BJ (cell line): ENCODE measurements around the gene ACOX2. TPM values are rescaled to one million over a fixed set of nuclear protein-coding genes. Genes with fewer than 3 reads are reported as not detected.

Experiments
- CTCF ChIA-PET: fragments of 350-600 bp; formaldehyde crosslinking; extraction: SDS; loops from one replicate; lab custom pipeline; 2021; ENCODE audit warnings: antibody characterized with exemption, inconsistent platforms; lab: Yijun Ruan, JAX
- POLR2A ChIA-PET: fragments of 300-600 bp; sonication (Branson Sonifier 250); formaldehyde crosslinking; extraction: SDS; loops from one replicate; lab custom pipeline; 2021; ENCODE audit warnings: antibody characterized with exemption; lab: Charles Lee
- DNase-seq: peaks from one replicate; pipeline ENCODE4 v3.0.0-alpha.2; 2011; ENCODE audit warnings: low read depth
- H3K27me3 ChIP-seq: 2 replicates; pipeline ENCODE4 v1.6.0; 2011; ENCODE audit warnings: low read length; ENCODE audit not compliant: control insufficient read depth, insufficient read depth
- H3K36me3 ChIP-seq: 2 replicates; pipeline ENCODE4 v1.5.1; 2011; ENCODE audit warnings: low read length; ENCODE audit not compliant: control insufficient read depth, insufficient read depth
- H3K4me3 ChIP-seq: 2 replicates; pipeline ENCODE4 v1.5.1; 2011; ENCODE audit warnings: low read depth, mild to moderate bottlenecking, control low read depth, low read length
- CTCF ChIP-seq: IDR thresholded peaks from 2 replicates; pipeline ENCODE4 v1.5.1; 2011; ENCODE audit warnings: low read depth, mild to moderate bottlenecking, control low read depth, inconsistent platforms, low read length, moderate library complexity; ENCODE audit not compliant: insufficient read depth
- polyA plus RNA-seq: library from polyadenylated mRNA; depleted of rRNA; stranded (reverse); fragments of >200 nt; gene quantifications from 2 replicates; pipeline ENCODE4 v1.2.3, GENCODE V29; 2011

The ACOX2 gene
- polyA plus RNA-seq, 1 experiment: 39.6 TPM

- no peak for DNase-seq
- Histone ChIP-seq H3K36me3 (no peaks in the 10 kb centered on the region; the same call in 1 of the 2 replicates), H3K4me3 (no peak overlapping the region), H3K27me3 (no peaks in the 10 kb centered on the region)
- CTCF ChIA-PET: interaction anchor here (0.9 to 2.5 kb wide), 5 partner anchors 31 to 189 kb away, joined by 3 to 6 read pairs (median 4); partner anchors contain the start of genes HTD2 and RPP14
- POLR2A ChIA-PET: interaction anchor here (0.7 kb wide), 1 partner anchor 346 kb away, joined by 4 read pairs; no protein-coding TSS in a partner anchor
- TF ChIP-seq CTCF: no peak
Measured at GRCh38 chr3:58495101-58495500, 41.9 kb downstream of the ACOX2 start.

- H3K4me3 ChIP-seq: no peak overlapping the region
- POLR2A ChIA-PET: no interaction called here
- no peak for DNase-seq
- TF ChIP-seq CTCF: no peak
- H3K36me3 ChIP-seq: no peaks in the 10 kb centered on the region
- CTCF ChIA-PET: interaction anchor here (0.9 to 2.5 kb wide), 4 partner anchors 30 to 64 kb away, joined by 3 to 6 read pairs (median 4); no protein-coding TSS in a partner anchor
- no peaks in the 10 kb centered on the region for H3K27me3 ChIP-seq
Measured at GRCh38 chr3:58494107-58494506, 42.9 kb downstream of the ACOX2 start.

- POLR2A ChIA-PET: no interaction called here
- H3K27me3 ChIP-seq: no peaks in the 10 kb centered on the region; the same call in 1 of the 2 replicates
- TF ChIP-seq CTCF: no peak
- no peak for DNase-seq
- H3K4me3 ChIP-seq: peak overlapping the region; percentile 78
- H3K36me3 ChIP-seq: no peaks in the 10 kb centered on the region
- CTCF ChIA-PET: interaction anchor here (0.6 to 2.9 kb wide), 17 partner anchors 8 to 186 kb away, joined by 3 to 15 read pairs (median 5); partner anchors contain the start of genes ACOX2, HTD2, PDHB and PXK
Measured at GRCh38 chr3:58492494-58492905, 44.5 kb downstream of the ACOX2 start.

GRCh38 chr3:58491506-58492402, 45.2 kb downstream of the ACOX2 start, which contains the start of gene KCTD6:
Gene KCTD6 (plus strand): TSS chr3:58492096. CDS start chr3:58498756, 6,660 bp downstream.
- CTCF ChIA-PET: interaction anchor here (0.6 to 2.9 kb wide), 25 partner anchors 8 to 185 kb away, joined by 3 to 15 read pairs (median 4); partner anchors contain the start of genes ACOX2, HTD2, PDHB and PXK
- DNase-seq: peak; percentile 62
- POLR2A ChIA-PET: interaction anchor here (0.6 kb wide), 1 partner anchor 161 kb away, joined by 3 read pairs; no protein-coding TSS in a partner anchor
- TF ChIP-seq CTCF: peak; percentile 56
- Histone ChIP-seq H3K4me3 (peak within 1 kb of the TSS; percentile 78), H3K27me3 (no peaks in the 10 kb centered on the region; the same call in 1 of the 2 replicates), H3K36me3 (no peaks in the 10 kb centered on the region)
